Measurements from ENCODE around the gene PLAU. TPM values are rescaled to one million over a fixed set of nuclear protein-coding genes. Genes with fewer than 3 reads are reported as not detected.

The PLAU gene
- total and polyA plus RNA-seq, 10 of the 15 experiments (the other 5 are each of a cell fraction or from before 2014, with no cell fraction given): 2.5 to 20.9 (median 11.5) TPM

DNA sequence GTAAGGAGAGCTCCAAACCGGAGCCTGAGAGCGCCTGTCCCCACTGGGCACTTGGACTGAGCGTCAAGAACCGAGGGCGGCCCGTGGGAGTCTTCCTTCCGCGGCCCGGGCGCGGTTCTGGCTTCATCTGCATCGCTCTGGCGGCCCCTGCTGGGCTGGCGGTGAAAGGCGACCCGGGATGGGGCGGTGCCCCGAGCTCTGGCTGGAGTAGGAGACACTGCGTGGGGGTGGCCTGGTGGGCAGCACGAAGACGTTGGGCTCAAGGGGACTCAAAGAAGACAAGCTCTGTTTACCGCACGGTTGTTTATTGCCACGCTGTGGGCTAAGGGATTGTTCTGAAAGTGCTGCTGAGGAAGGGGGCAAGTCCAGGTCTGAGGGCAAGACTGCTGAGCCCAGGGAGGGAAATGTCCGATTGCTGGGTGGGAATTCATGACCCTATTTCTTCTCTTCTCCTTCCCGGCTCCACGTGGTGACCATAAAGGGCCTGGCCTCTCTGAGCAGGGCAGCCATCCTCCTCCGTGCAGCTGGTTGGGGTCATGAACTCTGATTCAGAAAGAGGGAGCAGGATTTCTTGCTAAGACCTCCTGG lies 29.8 kb downstream of the PLAU start (continued):
- TF ChIP-seq MYB (IDR thresholded peaks at IDR 0.05; ENCODE audit: borderline replicate concordance, low read depth, low read length) (no peak), BHLHE40 (IDR thresholded peaks at IDR 0.05; ENCODE audit: borderline replicate concordance in 1 of 2, low read depth in 2 of 2, low read length in 1 of 2) (peak; percentile 35 to 47; a peak in 2 of 4 replicates), IKZF2 (IDR thresholded peaks at IDR 0.05) (no peak), SIX5 (IDR thresholded peaks at IDR 0.05; ENCODE audit: low read depth, low read length, severe bottlenecking) (no peak), GABPA (IDR thresholded peaks at IDR 0.05; ENCODE audit: low read depth) (no peak), RFX5 (IDR thresholded peaks at IDR 0.05; ENCODE audit: low read depth, low read length) (no peak), PAX8 (IDR thresholded peaks at IDR 0.05) (no peak), RAD21 (IDR thresholded peaks at IDR 0.05; ENCODE audit: insufficient read depth, low read depth, low read length) (peak; percentile 98), CBX3 (IDR thresholded peaks at IDR 0.05; ENCODE audit: borderline replicate concordance, low read depth) (no peak), NFIC (IDR thresholded peaks at IDR 0.05; ENCODE audit: low read depth, low read length) (no peak), HDAC6 (IDR thresholded peaks at IDR 0.05; ENCODE audit: unreplicated experiment) (no peak), RB1 (IDR thresholded peaks at IDR 0.05; ENCODE audit: borderline replicate concordance) (peak; percentile 77; the same call in 1 of the 2 replicates), MEF2B (IDR thresholded peaks at IDR 0.05; ENCODE audit: partially characterized antibody, poor library complexity, severe bottlenecking) (no peak), STAT3 (IDR thresholded peaks at IDR 0.05; ENCODE audit: low read depth, low read length) (no peak)
- TF ChIP-seq, protein P1, sequence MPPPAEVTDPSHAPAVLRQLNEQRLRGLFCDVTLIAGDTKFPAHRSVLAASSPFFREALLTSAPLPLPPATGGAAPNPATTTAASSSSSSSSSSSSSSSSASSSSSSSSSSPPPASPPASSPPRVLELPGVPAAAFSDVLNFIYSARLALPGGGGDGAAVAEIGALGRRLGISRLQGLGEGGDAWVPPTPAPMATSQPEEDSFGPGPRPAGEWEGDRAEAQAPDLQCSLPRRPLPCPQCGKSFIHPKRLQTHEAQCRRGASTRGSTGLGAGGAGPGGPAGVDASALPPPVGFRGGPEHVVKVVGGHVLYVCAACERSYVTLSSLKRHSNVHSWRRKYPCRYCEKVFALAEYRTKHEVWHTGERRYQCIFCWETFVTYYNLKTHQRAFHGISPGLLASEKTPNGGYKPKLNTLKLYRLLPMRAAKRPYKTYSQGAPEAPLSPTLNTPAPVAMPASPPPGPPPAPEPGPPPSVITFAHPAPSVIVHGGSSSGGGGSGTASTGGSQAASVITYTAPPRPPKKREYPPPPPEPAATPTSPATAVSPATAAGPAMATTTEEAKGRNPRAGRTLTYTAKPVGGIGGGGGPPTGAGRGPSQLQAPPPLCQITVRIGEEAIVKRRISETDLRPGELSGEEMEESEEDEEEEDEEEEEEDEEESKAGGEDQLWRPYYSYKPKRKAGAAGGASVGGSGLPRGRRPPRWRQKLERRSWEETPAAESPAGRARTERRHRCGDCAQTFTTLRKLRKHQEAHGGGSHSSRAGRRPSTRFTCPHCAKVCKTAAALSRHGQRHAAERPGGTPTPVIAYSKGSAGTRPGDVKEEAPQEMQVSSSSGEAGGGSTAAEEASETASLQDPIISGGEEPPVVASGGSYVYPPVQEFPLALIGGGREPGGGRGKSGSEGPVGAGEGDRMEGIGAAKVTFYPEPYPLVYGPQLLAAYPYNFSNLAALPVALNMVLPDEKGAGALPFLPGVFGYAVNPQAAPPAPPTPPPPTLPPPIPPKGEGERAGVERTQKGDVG (CRISPR knock-in tag; IDR thresholded peaks at IDR 0.05): no peak
- TF ChIP-seq, protein P2, sequence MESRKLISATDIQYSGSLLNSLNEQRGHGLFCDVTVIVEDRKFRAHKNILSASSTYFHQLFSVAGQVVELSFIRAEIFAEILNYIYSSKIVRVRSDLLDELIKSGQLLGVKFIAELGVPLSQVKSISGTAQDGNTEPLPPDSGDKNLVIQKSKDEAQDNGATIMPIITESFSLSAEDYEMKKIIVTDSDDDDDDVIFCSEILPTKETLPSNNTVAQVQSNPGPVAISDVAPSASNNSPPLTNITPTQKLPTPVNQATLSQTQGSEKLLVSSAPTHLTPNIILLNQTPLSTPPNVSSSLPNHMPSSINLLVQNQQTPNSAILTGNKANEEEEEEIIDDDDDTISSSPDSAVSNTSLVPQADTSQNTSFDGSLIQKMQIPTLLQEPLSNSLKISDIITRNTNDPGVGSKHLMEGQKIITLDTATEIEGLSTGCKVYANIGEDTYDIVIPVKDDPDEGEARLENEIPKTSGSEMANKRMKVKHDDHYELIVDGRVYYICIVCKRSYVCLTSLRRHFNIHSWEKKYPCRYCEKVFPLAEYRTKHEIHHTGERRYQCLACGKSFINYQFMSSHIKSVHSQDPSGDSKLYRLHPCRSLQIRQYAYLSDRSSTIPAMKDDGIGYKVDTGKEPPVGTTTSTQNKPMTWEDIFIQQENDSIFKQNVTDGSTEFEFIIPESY (IDR thresholded peaks at IDR 0.05): no peak
- TF ChIP-seq, protein P3, sequence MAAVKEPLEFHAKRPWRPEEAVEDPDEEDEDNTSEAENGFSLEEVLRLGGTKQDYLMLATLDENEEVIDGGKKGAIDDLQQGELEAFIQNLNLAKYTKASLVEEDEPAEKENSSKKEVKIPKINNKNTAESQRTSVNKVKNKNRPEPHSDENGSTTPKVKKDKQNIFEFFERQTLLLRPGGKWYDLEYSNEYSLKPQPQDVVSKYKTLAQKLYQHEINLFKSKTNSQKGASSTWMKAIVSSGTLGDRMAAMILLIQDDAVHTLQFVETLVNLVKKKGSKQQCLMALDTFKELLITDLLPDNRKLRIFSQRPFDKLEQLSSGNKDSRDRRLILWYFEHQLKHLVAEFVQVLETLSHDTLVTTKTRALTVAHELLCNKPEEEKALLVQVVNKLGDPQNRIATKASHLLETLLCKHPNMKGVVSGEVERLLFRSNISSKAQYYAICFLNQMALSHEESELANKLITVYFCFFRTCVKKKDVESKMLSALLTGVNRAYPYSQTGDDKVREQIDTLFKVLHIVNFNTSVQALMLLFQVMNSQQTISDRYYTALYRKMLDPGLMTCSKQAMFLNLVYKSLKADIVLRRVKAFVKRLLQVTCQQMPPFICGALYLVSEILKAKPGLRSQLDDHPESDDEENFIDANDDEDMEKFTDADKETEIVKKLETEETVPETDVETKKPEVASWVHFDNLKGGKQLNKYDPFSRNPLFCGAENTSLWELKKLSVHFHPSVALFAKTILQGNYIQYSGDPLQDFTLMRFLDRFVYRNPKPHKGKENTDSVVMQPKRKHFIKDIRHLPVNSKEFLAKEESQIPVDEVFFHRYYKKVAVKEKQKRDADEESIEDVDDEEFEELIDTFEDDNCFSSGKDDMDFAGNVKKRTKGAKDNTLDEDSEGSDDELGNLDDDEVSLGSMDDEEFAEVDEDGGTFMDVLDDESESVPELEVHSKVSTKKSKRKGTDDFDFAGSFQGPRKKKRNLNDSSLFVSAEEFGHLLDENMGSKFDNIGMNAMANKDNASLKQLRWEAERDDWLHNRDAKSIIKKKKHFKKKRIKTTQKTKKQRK (IDR thresholded peaks at IDR 0.05; ENCODE audit: low read depth, low read length): no peak
- TF ChIP-seq, protein P4, sequence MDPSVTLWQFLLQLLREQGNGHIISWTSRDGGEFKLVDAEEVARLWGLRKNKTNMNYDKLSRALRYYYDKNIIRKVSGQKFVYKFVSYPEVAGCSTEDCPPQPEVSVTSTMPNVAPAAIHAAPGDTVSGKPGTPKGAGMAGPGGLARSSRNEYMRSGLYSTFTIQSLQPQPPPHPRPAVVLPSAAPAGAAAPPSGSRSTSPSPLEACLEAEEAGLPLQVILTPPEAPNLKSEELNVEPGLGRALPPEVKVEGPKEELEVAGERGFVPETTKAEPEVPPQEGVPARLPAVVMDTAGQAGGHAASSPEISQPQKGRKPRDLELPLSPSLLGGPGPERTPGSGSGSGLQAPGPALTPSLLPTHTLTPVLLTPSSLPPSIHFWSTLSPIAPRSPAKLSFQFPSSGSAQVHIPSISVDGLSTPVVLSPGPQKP (IDR thresholded peaks at IDR 0.05; ENCODE audit: low read depth, low read length): no peak
- TF ChIP-seq, protein P5, sequence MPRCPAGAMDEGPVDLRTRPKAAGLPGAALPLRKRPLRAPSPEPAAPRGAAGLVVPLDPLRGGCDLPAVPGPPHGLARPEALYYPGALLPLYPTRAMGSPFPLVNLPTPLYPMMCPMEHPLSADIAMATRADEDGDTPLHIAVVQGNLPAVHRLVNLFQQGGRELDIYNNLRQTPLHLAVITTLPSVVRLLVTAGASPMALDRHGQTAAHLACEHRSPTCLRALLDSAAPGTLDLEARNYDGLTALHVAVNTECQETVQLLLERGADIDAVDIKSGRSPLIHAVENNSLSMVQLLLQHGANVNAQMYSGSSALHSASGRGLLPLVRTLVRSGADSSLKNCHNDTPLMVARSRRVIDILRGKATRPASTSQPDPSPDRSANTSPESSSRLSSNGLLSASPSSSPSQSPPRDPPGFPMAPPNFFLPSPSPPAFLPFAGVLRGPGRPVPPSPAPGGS (IDR thresholded peaks at IDR 0.05; ENCODE audit: borderline replicate concordance, insufficient read depth, low read depth, low read length, poor library complexity, severe bottlenecking): no peak

Measured in GM12878 (cell line).